G401 (cell line): ENCODE results near the gene RNF227. TPM values are rescaled to one million over a fixed set of nuclear protein-coding genes. Genes with fewer than 3 reads are reported as not detected.

Experiments
- DNase-seq: peaks from one replicate; pipeline ENCODE4 v3.0.0-alpha.2; 2015; ENCODE audit warnings: low spot score
- in situ Hi-C: cut with HindIII; loops from 2 replicates; pipeline ENCODE4 v1.10.0; 2016; ENCODE audit warnings: low sequenced_read_pairs, mixed read lengths
- total RNA-seq: library from RNA; depleted of rRNA; stranded (reverse); fragments of >200 nt; shearing (Covaris generic); gene quantifications from 2 replicates; pipeline ENCODE4 v1.2.3, GENCODE V29; 2014

RNF227 gene
- total RNA-seq, 1 experiment from 2014 or later: 16.7 TPM

DNA sequence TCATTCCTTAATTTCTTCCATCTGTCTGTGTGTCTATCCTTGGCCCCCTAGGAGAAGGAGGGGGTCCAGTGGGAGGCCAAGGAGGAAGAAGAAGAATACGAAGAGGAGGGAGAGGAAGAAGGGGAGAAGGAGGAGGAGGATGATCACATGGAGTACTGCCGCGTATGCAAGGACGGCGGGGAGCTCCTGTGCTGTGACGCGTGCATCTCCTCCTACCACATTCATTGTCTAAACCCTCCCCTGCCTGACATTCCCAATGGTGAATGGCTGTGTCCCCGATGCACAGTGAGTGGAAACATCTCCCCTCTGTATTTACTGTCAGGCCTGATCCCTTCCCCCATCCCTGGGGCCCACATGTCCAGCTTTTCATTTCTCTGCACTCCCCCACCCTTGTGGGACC is 21.2 kb downstream of the RNF227 start:
- in situ Hi-C loops: no loop called here
- DNase-seq: no peak

DNA sequence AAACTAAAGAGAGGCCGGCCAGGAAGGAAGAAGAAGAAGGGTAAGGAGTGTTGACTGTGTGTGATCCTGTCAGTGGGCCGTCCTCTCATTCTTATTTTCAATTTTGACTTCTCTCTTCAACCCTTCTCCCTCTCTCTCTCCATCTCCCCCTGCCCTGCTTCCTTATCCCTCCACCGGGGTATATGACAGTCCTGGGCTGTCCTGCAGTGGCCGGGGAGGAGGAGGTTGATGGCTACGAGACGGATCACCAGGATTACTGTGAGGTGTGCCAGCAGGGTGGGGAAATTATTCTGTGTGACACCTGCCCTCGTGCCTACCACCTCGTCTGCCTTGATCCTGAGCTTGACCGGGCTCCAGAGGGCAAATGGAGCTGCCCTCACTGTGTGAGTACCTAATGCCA is 21.9 kb downstream of the RNF227 start:
- DNase-seq: no peak
- in situ Hi-C loops: no loop called here

DNA sequence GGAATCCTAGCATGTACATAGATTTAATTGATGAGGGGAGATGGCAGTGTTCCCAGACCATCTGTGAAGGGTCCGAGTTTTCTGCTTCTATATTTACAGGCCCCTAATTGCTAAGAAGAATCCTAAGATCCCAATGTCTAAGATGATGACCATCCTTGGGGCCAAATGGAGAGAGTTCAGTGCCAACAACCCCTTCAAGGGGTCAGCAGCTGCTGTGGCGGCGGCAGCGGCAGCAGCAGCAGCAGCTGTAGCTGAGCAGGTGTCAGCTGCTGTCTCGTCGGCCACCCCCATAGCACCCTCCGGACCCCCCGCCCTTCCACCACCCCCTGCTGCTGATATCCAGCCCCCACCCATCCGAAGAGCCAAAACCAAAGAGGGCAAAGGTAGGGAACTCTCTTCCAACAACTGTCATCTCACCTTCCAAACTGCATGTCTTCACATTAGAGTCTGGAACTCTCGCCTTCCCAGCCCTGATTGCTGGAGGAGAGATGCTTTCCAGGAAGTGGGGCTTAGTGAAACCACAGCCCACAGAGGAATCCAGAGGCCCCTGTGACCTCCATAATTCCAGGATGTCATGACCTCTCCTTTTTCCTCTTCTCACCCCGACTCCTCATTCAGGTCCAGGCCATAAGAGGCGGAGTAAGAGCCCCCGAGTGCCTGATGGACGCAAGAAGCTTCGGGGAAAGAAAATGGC is 22.8 kb downstream of the RNF227 start:
- no peak for DNase-seq
- in situ Hi-C loops: no loop called here

DNA sequence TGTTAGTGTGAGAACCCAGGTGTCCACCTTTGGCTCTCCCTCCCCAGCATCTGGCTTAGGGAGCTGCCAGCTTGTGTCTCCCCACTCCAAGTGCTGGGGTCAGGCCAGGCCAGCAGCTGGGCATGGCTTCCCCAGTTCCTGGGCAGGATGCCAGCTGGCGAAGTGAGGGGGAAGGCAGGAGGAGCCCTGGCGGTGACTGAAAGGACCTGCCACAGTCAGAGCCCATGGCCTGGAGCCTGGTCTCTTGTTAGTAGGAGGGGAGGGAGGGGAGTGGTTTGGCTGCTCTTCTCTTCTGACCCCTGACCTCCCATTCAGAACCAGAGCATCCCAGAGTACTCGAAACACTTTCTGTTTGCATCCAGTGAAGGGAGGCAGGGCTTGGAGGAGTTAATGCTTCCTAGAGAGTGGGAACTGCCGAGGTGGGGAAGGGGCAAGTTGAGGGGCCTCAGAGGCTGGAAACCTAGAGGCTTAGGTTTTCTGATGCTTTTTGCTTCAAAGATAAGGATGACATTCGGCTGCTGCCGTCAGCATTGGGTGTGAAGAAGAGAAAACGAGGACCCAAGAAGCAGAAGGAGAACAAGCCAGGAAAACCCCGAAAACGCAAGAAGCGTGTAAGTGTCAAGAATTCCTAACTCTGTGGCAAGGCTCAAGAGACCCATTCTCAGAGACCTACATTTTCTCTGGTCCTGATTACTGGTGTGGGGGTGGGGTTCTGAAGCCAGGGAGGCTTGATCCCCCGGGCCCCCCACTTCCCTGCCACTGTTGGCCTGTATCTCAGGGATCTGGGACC is 26.7 kb downstream of the RNF227 start:
- peak; percentile 90 for DNase-seq
- in situ Hi-C loops: no loop called here

DNA sequence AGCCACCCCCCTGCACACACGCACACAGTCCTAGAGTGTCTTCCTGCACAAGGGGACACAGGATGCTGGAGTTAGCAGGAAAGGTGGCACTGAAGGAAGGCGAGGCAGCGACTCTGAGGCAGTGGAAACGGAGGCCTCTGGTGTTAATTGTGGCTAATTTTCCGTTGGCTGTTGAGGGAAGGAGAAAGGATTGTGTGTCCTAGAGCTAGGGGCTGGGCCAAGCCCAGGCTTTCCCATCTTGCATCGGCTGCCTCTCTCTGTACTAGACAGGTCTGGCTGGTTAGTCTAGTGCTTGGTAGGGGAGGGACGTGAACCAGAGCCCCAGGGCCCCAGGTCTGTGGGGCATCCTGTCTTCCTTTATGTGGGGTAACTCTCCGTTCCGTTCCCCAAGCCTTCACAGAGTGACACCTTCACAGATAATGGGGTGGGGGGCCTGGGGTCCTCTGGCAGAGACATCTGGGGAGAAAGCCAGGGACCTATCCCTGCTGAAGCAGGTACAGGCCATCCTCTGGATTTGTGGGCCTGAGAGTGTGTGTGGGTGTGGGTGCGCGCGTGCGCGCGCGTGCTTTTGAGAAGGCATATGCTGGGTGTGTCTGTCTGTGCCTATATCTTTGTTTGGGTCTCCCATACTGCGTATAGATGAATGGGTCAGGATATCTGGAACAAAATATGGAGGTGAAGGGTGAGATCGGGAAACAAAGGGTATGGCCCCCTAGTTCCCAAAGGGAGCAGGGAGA is 27.7 kb downstream of the RNF227 start, which contains the start of gene CHD3:
Gene CHD3 (plus strand): TSS at position 606 of the 737 bp plus-strand sequence. CDS start 212 bp downstream, outside the sequence.
- in situ Hi-C loops: no loop called here
- DNase-seq: no peak

DNA sequence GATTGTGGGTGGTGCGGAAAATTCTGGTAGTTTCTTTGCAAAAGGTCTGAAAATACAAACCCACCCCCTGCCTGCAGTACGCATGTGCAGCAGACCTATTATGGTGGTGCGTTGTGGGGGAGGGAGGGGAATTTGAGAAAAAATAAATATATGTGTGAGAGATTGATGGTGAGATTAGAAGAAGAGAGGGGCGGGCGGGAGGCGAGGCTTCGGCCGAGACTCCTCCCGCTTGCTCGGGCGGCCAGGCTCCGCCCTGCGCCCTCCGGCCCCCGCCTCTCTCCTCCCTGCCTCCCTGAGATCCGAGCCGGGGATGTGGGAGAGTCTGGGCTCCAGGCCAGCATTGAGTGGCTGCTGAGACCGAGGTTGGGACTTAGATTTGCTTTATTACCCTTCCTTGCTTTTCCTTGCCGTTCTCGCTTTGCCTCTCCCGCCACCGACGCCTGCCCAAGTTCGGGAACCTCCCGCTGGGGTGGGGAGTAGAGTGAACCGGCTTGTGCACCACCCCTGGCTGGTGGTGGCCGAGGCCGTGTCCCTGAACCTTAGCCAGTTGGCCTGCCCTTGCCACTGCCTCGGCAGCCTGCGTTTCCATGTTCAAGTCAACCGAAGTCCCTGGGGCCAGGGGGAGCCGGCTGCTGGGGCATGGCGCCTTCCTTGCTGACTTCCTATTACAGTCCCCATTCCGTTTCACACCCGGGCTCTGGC is 28.5 kb downstream of the RNF227 start:
- peak; percentile 87 for DNase-seq
- in situ Hi-C loops: no loop called here

DNA sequence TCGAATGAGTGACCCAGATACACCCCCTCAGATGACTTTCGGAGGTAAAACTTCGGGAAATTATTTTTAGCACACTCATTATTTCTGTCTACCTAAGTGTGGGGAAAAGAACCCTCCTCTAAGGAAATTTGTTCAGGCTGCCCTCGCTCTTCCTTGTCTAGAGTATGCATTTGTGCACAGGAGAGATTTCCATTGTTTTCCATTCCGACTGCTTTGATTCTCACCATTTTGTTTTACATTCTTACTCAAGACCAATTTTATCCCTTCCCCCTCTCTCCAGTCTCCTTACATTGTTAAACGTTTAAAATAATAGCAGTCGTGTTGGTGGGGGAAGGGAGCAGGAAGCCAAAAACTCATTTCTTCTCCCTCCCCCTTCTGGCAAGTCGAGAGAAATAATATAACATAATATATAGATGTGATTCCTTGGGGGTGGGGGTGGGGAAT is 29.0 kb downstream of the RNF227 start:
- peak; percentile 44 for DNase-seq
- in situ Hi-C loops: no loop called here

DNA sequence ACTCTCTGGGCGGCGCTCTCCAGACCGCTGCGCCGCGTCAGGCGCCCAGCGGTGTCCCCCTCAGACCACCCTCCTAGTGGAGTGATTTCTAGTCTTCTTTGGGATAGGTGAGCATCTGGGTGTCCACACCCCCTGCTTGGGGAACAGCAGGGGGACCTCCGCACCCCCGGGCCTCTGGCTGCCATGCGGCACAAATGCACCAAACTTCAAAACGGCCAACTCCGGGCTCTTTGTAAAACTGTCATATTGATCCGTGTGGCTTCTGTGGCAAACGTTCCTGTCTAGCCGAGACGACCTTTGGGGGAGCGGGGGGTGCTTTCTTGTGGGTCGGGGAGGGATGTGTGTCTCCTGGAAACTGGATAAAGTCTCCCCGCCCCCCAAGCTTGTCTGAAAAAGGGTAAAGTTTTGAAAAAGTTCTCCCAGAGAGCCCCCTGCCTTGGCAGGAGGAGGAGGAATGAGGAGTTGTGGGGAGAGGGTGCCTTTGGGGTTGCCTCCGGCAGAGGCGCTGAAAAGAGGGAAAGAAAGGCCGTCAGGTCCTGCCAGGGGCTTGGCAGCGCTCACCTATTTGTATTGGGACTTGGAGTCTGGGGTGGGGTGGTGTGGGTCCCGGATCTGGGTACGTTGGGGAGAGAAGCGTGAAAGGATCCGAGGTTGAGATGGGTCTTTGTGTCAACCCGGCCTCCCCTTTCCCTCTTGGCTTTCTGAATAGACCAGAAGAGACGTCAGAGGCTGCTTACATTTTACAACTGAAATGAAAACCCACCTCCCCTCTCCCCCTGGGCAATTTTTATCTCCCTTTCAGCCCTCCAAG is 29.7 kb downstream of the RNF227 start:
- in situ Hi-C loops: no loop called here
- DNase-seq: peak; percentile 43

DNA sequence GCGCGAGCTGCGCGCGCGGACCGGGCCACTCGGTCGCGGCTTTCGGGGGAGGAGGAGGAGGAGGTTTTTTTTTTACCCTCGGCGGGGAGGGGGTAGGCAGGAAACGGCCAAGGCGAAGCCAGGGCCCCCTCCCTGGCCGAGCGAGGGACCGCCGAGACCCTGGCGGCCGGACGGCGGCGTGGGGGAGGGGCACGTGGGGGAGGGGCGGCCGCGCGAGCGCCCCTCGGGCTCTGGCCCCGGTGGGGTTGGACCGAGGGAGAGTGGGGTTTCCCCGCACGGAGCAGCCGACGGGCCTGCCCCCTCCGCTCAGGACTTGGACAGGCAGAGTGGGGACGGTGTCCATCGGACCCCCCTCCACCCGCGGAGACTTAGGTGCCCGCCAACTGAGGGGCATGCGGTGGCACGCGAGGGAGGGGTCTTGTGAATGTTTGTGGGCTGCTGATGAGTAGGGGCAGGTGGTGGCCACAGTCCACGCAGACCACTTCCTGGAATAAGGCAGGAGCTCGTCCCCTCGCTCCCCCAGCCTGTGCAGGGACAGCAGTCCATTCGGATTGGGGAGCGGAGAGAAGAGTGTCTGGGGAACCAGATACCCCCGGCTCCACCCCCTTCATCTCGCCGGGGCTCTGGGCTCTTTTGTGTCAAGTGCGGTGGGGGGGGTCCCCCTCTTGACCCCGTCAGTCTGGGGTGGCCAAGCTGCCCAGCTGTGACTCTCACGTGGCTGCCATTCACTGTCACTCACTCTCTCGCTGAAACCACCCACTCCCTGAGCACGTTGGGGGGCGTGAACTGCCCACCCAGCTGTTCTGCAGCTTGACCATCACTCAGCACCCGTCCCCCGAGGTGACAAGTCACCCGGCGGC is 30.5 kb downstream of the RNF227 start:
- in situ Hi-C loops: no loop called here
- DNase-seq: peak; percentile 42

DNA sequence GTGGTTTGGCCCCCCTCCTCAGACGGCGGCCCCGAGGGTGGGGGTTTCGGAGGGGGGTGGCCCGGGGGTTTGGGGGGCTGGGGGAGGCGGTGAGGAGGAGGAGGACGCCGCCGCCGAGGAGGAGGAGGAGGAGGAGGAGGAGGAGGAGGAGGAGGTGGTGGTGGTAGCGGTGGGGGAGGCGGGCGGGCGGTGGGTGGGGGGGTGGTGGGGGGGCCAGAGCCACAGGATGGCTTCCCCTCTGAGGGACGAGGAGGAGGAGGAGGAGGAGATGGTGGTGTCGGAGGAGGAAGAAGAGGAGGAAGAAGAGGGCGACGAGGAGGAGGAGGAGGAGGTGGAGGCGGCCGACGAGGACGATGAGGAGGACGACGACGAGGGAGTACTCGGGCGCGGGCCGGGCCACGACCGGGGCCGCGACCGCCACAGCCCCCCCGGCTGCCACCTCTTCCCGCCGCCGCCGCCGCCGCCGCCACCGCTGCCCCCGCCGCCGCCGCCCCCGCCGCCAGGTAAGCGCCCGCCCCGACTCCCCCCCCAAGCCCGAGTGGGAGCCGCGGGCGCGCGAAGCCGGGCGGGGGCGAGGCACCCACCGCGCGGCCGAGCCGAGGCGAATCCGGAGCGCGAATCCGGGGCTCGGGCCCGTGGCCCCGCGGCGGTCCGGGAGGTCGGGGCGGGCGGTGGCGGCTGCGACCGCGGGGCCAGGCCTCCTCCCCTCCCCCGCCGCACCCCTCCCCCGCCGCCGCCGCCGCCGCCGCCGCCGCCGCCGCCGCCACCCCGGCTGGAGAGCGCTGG is 31.3 kb downstream of the RNF227 start:
- in situ Hi-C loops: no loop called here
- no peak for DNase-seq

DNA sequence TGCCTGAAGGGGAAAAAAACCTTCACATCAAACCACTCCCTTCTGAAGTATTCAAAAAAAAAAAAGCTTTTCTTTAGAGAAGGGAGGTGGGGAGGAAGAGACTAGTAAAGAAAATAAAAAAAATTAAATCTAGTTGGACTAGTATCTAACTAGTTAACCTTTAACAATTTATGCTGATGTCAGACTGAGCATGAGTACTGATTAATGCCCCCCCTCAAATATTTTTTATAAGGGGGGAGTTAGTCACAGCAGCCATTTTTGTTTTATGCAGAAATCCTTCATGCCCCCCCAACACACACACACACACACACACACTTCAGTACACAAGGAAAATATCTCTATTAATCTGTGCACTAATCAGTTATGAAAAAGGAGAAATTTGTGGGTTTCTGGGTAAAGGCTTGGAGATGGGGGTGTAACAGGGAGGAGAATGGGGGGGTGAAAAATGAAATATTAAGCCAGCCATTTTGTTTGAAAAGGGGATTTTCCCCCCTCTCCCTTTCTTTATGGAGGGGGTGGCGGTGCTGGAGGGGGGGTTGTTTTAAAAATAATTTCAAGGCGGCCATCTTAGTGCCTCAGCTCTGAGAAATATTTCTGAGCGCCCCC is 32.2 kb downstream of the RNF227 start:
- in situ Hi-C loops: no loop called here
- DNase-seq: no peak

DNA sequence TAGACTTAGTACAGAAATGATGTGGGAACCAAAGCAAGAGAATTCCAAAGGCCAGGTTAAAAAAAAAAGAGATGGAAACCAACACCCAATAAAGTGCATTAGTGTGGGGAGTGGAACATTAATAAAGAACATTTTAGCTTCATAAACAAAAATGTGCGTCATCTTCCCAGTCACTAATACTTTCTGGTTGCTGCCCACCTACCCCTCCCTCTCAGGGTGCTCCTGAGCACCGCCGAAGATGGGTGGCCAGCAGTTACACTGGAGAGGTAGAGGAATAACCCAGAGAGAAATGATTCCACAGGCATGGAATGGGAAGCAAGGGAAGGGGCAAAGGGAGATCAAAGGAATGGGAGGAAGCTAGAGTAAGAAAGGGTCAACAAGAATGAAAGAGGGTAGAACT is 33.5 kb downstream of the RNF227 start:
- no peak for DNase-seq

DNA sequence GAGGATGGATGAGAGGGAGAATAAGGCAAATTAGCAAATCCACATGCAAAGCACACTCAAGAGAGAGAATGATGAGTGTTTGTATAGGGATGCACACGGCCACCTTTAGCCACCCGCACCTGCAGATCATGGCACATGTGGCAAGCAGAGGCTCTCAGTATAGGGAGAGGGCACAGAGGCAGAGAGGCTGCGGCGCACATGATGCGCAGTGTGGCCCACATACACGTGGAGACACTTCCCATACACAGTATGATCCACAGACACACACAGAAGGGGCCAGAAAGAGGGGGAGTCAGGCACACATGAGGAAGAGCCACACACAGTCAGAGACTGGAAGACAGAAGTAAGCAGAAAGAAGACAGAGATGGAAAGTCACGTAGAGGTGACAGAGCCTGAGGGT is 34.0 kb downstream of the RNF227 start:
- in situ Hi-C loops: no loop called here
- no peak for DNase-seq

More for the DNA sequence above, 33.5 kb downstream of the RNF227 start:
- in situ Hi-C loops: no loop called here

DNA sequence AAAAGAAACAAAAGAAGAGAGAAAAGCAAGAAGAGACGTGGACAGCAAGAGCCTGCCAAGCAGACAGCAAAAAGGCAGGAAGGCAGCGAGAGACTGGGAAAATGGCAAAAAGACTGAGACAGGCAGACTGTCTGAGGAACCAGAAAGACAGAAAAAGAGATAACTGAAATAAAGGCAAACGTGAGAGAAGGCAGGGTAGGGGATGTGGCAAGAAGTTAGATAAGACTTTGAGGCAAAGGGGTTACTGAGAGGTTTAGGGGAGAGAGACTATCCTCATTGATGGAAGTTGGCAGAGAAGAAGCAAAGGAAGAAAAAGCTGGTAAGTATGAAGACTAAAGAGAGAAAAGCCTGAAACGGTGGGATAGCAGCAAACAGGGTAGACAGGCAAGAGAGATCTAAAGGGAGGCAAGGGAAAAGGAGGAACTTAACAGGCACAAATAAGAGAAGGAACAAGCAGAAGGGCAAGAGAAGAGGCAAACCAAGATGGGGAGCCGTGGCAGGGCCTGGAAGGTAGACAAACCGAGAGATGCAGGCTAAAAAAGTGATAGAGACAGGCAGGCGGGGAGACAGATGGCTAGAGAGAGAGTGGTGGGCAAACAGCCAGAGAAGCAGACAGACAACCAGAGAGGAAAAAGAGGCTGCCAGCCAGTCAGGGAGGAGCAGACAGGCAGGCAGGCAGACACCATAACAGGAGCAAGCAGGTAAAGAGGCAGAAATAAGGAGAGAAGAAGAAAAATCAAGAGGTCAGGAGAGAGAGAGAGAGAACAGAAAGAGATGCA is 34.6 kb downstream of the RNF227 start:
- in situ Hi-C loops: no loop called here
- DNase-seq: peak; percentile 97

DNA sequence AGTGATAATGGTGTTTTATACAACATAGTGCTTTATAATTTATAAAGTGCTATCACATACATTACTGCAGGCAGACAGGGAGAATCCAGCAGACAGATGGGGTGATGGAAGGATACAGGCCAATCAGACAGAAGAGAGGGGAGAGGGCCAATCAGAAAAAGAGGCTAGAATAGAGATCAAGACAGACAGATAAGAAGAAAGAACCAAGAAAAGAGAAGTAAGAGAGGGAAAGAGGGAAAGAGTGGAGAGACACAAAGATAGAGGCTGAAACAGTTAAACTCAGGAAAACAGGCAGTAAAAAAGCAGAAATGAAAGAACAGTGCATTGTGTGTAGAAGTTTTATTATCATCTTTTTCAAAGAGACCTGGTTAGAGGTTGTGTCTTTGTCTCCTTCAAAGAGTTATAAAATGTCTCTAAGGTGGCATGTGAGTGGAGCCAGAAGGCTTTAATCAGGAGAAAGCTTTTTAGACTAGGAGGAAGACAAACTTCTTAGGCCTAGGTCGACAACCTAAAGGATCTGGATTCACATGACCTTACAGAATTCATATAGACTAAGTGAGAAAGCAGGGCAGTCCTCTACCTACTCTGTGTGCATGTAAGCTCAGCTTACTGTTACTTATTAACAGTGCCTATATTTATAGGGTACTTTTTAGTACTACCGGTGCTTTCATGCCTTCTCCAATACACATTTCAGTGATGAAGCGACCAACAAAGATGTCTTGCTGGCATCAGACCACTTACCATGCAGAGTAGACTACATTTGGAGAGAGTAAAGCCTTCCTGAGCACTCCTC is 35.8 kb downstream of the RNF227 start:
- DNase-seq: no peak
- in situ Hi-C loops: no loop called here
